Urothelium cell line (cell line): ENCODE data around the gene APOC3.
"Not testable (repeated sequence)": the region's sequence is repeated elsewhere in the genome, so short reads cannot be mapped to it uniquely, and the experiment has no call there.

Experiments
- DNase-seq: peaks from one replicate; pipeline ENCODE4 v3.0.0; 2011; ENCODE audit warnings: low spot score, mixed read lengths
- FAIRE-seq: peaks from 2 replicates; lab custom pipeline; 2011; peaks lifted over from hg19 to GRCh38; lab: Jason Lieb, UNC

The APOC3 gene

DNA sequence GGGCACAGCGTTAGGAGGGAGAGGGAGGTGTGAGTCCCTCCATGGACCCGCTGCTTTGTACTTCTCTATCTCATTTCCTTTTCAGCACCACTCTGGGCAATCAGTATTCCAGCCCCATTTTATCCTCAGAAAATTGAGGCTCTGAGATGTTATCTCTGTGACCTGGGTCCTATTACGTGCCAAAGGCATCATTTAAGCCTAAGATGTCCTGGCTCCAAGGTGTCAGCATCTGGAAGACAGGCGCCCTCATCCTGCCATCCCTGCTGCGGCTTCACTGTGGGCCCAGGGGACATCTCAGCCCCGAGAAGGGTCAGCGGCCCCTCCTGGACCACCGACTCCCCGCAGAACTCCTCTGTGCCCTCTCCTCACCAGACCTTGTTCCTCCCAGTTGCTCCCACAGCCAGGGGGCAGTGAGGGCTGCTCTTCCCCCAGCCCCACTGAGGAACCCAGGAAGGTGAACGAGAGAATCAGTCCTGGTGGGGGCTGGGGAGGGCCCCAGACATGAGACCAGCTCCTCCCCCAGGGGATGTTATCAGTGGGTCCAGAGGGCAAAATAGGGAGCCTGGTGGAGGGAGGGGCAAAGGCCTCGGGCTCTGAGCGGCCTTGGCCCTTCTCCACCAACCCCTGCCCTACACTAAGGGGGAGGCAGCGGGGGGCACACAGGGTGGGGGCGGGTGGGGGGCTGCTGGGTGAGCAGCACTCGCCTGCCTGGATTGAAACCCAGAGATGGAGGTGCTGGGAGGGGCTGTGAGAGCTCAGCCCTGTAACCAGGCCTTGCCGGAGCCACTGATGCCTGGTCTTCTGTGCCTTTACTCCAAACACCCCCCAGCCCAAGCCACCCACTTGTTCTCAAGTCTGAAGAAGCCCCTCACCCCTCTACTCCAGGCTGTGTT, 829 bp upstream of the APOC3 start:
- FAIRE-seq = no peak
- DNase-seq = no peak

DNA sequence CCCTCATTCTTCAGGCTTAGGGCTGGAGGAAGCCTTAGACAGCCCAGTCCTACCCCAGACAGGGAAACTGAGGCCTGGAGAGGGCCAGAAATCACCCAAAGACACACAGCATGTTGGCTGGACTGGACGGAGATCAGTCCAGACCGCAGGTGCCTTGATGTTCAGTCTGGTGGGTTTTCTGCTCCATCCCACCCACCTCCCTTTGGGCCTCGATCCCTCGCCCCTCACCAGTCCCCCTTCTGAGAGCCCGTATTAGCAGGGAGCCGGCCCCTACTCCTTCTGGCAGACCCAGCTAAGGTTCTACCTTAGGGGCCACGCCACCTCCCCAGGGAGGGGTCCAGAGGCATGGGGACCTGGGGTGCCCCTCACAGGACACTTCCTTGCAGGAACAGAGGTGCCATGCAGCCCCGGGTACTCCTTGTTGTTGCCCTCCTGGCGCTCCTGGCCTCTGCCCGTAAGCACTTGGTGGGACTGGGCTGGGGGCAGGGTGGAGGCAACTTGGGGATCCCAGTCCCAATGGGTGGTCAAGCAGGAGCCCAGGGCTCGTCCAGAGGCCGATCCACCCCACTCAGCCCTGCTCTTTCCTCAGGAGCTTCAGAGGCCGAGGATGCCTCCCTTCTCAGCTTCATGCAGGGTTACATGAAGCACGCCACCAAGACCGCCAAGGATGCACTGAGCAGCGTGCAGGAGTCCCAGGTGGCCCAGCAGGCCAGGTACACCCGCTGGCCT, 641 bp downstream of the APOC3 start:
- DNase-seq = no peak
- FAIRE-seq = no peak

DNA sequence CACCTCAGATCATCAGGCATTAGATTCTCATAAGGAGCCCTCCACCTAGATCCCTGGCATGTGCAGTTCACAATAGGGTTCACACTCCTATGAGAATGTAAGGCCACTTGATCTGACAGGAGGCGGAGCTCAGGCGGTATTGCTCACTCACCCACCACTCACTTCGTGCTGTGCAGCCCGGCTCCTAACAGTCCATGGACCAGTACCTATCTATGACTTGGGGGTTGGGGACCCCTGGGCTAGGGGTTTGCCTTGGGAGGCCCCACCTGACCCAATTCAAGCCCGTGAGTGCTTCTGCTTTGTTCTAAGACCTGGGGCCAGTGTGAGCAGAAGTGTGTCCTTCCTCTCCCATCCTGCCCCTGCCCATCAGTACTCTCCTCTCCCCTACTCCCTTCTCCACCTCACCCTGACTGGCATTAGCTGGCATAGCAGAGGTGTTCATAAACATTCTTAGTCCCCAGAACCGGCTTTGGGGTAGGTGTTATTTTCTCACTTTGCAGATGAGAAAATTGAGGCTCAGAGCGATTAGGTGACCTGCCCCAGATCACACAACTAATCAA, 2.2 kb downstream of the APOC3 start:
- FAIRE-seq (no peak), DNase-seq (no peak)

DNA sequence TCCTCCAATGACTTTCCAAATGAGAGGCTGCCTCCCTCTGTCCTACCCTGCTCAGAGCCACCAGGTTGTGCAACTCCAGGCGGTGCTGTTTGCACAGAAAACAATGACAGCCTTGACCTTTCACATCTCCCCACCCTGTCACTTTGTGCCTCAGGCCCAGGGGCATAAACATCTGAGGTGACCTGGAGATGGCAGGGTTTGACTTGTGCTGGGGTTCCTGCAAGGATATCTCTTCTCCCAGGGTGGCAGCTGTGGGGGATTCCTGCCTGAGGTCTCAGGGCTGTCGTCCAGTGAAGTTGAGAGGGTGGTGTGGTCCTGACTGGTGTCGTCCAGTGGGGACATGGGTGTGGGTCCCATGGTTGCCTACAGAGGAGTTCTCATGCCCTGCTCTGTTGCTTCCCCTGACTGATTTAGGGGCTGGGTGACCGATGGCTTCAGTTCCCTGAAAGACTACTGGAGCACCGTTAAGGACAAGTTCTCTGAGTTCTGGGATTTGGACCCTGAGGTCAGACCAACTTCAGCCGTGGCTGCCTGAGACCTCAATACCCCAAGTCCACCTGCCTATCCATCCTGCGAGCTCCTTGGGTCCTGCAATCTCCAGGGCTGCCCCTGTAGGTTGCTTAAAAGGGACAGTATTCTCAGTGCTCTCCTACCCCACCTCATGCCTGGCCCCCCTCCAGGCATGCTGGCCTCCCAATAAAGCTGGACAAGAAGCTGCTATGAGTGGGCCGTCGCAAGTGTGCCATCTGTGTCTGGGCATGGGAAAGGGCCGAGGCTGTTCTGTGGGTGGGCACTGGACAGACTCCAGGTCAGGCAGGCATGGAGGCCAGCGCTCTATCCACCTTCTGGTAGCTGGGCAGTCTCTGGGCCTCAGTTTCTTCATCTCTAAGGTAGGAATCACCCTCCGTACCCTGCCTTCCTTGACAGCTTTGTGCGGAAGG, 2.9 kb downstream of the APOC3 start:
- FAIRE-seq (no peak), DNase-seq (no peak)

DNA sequence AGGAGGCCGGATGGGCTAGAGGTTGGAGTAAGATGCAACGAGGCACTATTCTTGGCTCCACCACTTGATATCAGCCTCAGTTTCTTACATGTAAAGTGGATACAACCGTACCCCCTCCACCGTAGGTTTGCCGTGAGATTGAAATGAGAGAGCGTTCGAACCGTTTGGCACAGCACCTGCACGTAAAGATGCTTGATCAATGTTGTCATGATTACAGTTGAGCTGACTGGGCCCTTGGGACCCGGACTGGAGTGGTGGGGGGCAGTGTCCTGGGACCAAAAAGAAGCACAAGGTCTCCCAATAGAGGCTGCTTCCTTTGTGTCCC, 3.7 kb downstream of the APOC3 start:
- FAIRE-seq (no peak), DNase-seq (no peak)

DNA sequence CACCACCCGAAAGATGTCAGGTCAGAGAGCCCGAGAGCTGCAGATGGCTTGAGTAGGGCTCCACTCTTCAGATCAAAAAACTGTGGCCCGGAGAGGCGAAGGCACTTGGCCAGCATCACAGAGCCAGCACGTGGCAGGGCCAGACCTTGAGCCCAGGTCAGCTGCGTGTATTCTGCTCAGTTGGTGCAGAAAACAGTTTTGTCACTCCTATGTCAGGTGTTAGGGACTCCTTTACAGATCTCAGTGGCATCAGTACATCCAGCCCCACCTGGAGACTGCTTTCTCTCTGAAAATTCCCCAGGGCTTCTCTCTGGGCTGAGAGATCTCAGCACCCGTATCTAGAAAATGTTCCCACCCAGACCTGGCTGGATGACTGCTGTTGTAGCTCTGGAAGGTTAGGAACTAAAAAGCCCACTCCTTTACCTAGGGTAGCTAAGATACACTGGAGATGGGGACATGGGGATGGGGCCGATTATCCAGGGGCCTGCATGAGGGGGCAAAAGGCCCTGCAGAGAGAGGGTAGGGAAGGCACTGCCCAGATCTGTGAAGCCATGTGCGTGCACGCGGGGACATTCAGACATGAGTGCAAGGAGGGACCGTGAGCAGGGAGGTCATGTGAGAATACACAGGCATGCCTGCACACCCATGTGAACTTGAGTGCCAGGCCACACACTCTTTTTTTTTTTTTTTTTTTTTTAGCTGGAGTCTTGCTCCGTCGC, 4.3 kb downstream of the APOC3 start:
- no peak for DNase-seq
- no peak for FAIRE-seq

DNA sequence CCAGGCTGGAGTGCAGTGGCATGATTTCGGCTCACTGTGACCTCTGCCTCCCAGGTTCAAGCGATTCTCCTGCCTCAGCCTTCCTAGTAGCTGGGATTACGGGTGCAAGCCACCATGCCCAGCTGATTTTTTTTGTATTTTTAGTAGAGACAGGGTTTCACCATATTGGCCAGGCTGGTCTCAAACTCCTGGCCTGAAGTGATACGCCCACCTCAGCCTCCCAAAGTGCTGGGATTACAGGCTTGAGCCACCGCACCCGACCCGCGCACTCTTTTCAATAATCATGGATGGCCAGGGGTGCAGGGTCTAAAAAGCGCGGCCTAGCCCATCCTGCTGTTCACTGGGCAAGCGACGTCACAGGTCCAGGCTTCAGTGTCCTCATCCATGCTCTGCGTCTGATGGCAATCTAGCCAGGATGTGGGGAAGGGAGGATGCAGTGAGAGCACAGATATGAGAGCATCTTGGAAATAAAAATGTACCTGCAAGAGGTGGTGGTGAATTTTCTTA, 4.9 kb downstream of the APOC3 start:
- not testable (repeated sequence) for FAIRE-seq, DNase-seq

DNA sequence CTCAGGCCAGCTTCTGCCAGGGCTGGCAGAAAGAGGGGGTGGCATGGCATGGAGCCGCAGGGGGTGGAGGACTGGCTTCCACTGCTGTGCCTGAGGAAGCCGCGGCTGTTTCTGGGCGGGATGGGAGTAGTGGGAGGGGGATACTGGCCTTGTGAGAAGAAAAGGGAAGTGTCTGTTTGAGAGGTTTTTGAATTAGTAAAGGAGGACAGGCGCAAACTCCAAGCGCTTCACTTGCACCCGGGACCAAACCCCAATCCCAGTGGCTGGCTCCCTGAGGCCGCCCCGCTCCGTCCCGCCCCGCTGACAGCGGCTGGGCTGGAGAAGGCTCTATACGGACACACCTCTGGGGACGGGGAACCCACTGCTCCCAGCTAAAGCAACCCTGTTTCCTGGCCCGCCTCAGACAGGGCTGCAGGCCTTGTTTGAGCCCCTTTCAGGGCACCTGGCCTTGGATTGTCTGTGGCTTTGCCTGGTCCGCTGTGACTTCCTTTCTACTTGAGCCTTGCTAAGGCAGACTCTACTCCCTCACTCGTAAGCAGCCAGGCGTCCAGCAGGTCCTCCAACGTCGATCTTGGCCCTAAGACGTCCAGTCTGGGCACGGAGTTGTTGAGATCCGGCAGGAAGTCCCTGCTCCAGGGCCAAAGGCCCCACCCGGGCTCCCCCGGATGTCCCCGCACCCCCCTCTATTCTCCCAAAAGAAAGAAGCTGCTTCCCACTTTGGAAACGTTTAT, 5.5 kb downstream of the APOC3 start:
- FAIRE-seq (no peak), DNase-seq (no peak)

DNA sequence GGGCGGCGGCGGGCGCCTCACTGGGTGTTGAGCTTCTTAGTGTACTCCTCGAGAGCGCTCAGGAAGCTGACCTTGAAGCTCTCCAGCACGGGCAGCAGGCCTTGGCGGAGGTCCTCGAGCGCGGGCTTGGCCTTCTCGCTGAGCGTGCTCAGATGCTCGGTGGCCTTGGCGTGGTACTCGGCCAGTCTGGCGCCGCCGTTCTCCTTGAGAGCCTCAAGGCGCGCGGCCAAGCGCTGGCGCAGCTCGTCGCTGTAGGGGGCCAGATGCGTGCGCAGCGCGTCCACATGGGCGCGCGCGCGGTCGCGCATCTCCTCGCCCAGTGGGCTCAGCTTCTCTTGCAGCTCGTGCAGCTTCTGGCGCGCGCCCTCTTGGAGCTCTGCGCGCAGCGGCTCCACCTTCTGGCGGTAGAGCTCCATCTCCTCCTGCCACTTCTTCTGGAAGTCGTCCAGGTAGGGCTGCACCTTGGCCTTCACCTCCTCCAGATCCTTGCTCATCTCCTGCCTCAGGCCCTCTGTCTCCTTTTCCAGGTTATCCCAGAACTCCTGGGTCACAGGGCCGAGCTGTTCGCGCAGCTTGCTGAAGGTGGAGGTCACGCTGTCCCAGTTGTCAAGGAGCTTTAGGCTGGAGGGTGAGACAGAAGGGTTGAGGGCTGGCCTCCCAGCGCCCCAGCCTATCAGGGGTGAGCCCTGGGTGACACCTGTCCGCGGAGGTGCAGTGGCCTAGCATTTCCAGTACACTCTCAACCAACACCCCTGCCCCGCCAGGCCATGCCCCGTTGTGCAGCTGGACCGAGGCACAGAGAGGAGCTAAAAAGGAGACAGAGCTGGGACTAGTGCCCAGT, 6.3 kb downstream of the APOC3 start:
- peak; percentile 89 for DNase-seq
- no peak for FAIRE-seq

DNA sequence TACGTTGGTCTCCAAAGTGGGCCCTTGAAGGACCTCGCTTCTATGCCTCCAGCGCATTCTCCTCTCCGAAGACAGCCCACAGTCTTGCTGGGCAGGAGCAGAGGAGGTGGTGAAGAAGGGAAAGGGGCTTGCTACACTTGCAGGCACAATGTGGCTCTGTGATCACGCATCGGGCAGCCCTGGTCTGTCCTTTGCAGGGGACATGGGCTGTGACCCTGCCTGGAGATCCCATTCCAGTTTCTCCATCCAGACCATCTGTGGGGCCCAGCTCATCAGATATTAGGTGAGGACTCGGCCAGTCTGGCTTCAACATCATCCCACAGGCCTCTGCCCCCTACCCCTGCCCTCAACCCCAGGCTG, 6.9 kb downstream of the APOC3 start:
- no peak for FAIRE-seq
- DNase-seq = no peak

DNA sequence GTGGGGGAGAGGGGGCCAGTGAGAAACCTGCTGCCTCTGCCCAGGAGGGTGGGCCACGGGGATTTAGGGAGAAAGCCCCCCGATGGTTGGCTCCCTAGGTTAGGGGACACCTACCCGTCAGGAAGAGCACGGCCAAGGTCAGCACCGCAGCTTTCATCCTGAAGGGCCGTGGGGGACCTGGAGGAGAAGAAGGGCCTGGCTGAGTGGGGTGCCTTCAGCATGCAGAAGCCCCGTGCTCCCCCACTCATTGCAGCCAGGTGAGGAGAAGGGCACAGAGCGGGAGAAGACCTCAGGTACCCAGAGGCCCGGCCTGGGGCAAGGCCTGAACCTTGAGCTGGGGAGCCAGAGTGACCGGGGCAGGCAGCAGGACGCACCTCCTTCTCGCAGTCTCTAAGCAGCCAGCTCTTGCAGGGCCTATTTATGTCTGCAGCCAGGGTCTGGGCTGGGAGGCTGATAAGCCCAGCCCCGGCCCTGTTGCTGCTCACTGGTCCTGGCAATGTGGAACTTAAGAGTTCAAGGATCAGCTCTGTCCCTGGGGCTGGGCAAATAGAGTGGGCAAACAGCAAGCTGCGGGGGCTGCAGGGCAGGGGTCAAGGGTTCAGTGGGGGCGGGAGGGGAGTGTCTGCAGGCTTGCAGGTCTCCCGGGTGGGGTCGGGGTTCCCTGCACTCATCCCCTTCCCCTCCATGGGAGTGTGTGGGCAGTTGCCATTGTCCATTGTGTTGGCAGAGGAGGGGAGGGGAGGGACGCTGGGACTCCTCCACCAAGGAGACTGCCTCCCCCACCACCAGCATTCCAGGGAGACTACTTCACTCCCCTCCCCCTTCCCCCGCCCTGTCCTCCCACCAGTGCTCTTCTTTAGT, 7.8 kb downstream of the APOC3 start, which contains the start of gene APOA1:
TSS of gene APOA1 (minus strand) at position 392 of the 861 bp plus-strand sequence. CDS start at position 157, 235 bp downstream.
- FAIRE-seq (no peak), DNase-seq (peak; percentile 33)

DNA sequence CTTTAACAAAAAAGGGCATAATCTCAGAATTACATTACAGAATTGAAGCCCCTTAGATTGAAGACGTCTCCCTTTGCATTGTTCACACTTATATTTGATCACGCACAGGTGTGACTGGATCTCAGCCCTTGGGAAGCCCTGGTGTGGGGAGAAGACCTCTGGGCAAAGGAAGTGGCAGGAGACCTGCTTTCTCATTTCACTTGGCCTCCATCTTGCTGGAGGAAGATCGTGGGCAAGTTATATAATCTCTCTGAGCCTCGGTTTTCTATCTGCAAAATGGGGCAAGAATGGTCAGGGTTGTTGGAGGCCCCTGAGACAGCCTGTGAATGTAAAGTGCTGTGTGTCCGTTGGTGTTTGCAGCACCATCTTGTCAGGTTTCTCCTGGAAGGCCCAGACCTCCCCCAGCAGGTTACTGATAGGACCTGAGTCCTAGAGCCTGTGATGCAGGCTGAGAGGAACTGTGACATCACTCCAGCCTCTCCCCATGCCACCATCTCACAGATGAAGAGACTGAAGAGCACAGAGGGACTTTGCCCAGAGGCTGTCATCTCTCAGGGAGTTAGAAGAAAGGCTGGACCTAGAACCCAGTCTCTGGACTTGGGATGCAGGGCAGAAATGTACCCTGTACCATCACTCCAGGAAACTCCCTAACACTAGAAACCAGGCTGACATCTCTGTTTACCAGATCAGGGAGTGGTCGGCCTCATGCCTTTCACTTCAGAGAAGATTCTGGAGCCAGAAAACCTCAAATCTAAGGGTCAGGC, 8.8 kb downstream of the APOC3 start:
- FAIRE-seq (no peak), DNase-seq (no peak)

DNA sequence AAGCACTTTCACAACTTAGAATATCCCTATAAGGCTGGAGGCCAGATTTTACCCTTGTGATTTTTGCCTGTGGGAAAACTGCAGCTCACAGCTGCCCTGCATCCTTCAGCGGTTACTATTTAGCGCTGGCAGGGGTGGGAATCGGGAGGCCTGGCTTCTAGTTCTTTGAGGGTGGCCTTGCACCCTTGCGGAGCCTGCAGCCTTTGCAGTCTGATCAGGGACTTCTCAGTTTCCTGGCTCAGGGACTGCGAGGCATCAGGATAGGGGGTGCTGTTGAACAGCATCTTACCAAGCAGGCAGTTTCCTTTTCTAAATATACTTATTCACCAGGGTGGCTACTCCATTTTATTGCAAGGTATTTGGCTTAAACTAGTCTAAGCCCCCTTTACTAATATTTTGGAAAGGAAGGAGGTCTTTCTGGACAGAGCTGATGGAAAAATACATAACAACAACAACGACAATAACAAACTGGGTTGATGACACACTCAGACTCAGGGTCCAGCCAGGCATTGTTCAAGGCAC, 10.6 kb downstream of the APOC3 start:
- no peak for DNase-seq

DNA sequence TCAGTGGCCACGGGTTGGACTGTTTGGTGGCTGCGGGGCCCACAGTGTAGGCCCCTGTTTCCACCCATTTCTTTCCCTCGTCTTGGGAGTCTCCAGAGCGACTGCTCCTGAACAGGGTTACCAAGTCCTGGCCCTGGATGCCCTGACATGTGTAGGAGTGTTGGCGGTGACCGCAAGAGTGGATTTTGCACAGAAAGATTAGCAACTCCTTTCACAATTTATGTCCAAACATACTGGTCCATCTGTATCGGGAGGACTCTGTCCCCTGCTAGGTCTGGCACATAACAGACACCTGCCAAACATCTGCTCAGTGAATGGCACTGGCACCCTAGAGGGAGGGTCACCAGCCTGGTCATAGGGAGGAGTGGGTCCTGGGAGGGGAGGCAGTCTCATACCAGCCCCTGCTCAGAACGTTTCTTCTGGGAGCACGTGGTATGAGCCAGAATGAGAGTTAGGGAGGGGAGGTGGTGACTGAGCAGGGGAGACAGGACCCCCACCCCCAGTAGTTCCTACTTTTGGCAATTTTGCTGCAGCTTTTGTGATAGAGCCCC, 11.1 kb downstream of the APOC3 start:
- DNase-seq = no peak
- FAIRE-seq = no peak

More for the DNA sequence above, 10.6 kb downstream of the APOC3 start:
- no peak for FAIRE-seq

DNA sequence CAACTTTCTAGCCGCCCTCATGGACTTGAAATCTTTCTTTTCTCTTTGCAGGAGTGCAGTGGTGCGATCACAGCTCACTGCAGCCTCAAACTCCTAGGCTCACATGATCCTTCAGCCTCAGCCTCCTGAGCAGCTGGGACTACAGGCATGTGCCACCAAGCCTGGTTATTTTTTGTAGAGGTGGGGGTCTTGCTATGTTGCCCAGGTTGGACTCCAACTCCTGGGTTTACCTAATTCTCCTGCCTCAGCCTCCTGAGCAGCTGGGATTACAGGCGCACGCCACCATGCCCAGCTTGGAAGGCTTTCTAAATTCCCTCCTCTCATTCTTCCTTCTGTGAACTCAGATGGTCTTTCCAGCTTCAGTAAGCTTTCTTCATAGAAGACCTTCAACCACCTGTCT, 12.4 kb downstream of the APOC3 start:
- DNase-seq = no peak
- FAIRE-seq = no peak

DNA sequence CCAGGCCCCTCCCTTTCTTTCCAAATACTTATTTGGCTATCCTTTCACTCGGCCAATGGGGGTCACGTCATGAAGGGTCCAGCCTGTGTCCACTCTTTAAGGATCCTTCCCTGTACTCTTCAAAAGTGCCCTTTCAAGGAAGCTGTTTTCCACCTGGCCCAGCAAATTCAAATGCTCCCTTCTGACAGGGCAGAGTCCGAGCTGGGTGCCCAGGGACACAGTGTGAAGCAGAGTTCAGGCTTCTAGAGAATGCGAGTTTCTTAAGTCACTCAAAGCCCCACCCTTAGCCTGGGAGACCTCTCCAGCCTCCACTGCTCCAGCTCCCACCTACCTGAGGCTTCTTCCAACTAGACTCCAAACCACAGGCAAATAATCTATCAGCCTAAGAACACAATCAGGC, 13.2 kb downstream of the APOC3 start:
- DNase-seq (no peak), FAIRE-seq (no peak)
